Osteocyte (in vitro differentiated cells): ENCODE results near the gene EQTN. TPM values are rescaled to one million over a fixed set of nuclear protein-coding genes. Genes with fewer than 3 reads are reported as not detected.
A peak's percentile ranks its signal among the peaks of the same experiment; 100 is the strongest.

Source experiments
- DNase-seq: peaks from one replicate; pipeline ENCODE4 v3.0.0; 2021; ENCODE audit warnings: mixed read lengths; ENCODE audit not compliant: unreplicated experiment; ENCODE audit errors: extremely low spot score
- H3K27ac Mint-ChIP-seq: one replicate; pipeline ENCODE4 v1.8.0; 2021; ENCODE audit warnings: mild to moderate bottlenecking, mixed read lengths; ENCODE audit not compliant: unreplicated experiment
- H3K27me3 Mint-ChIP-seq: one replicate; pipeline ENCODE4 v1.8.0; 2021; ENCODE audit warnings: mixed read lengths; ENCODE audit not compliant: unreplicated experiment
- H3K36me3 Mint-ChIP-seq: one replicate; pipeline ENCODE4 v1.8.0; 2021; ENCODE audit warnings: mixed read lengths; ENCODE audit not compliant: unreplicated experiment
- H3K4me1 Mint-ChIP-seq: one replicate; pipeline ENCODE4 v1.8.0; 2021; ENCODE audit warnings: mixed read lengths; ENCODE audit not compliant: unreplicated experiment
- H3K4me3 Mint-ChIP-seq: one replicate; pipeline ENCODE4 v1.8.0; 2021; ENCODE audit warnings: mild to moderate bottlenecking, moderate library complexity, mixed read lengths; ENCODE audit not compliant: unreplicated experiment
- H3K9me3 Mint-ChIP-seq: one replicate; pipeline ENCODE4 v1.8.0; 2021; ENCODE audit warnings: mixed read lengths; ENCODE audit not compliant: unreplicated experiment
- long read RNA-seq: library from polyadenylated mRNA; unstranded; transcript quantifications from one replicate; pipeline ENCODE4 v2.0.0, GENCODE V29; 2021
- total RNA-seq: library from RNA; stranded (reverse); gene quantifications from 2 replicates; pipeline ENCODE4 v1.2.1, GENCODE V29; 2021
- TF ChIP-seq, protein P1 (sequence below): fragments of 200-600 bp; sonication (generic); IDR thresholded peaks from 2 replicates; pipeline ENCODE4 v1.5.0; 2021; ENCODE audit warnings: antibody characterized with exemption, mild to moderate bottlenecking, moderate library complexity

Gene EQTN
- total RNA-seq = not detected in 2 replicates
- long read RNA-seq = 0 reads

DNA sequence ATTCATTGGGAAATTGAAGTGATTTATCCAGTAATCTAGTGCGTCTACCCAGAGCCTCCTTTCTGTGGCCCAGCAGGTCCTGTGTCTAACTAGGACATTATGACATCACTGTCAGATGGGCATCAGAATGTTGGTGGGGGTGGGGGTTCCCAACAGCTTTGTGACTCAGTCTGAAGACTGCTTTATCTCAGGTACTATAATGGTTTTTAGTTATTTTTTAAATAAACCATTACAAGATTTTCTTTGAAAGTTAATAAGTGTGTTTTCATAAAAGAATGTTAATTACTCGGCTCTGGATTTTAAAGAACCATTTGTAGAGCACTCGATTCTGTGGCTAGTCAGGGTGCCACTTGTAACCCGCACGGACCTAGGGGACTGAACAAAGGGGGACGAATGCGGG is at the start of gene EQTN:
TSS of gene EQTN (minus strand) at position 101 of the 400 bp plus-strand sequence. CDS start at position 6, 95 bp downstream.
- peaks cover 5% of the 10 kb centered on the region for H3K4me1 Mint-ChIP-seq
- TF ChIP-seq, protein P1, sequence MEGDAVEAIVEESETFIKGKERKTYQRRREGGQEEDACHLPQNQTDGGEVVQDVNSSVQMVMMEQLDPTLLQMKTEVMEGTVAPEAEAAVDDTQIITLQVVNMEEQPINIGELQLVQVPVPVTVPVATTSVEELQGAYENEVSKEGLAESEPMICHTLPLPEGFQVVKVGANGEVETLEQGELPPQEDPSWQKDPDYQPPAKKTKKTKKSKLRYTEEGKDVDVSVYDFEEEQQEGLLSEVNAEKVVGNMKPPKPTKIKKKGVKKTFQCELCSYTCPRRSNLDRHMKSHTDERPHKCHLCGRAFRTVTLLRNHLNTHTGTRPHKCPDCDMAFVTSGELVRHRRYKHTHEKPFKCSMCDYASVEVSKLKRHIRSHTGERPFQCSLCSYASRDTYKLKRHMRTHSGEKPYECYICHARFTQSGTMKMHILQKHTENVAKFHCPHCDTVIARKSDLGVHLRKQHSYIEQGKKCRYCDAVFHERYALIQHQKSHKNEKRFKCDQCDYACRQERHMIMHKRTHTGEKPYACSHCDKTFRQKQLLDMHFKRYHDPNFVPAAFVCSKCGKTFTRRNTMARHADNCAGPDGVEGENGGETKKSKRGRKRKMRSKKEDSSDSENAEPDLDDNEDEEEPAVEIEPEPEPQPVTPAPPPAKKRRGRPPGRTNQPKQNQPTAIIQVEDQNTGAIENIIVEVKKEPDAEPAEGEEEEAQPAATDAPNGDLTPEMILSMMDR = no peak
- no peak within 1 kb of the TSS for H3K27ac Mint-ChIP-seq
- H3K27me3 Mint-ChIP-seq = peaks cover 54% of the 10 kb centered on the region
- H3K4me3 Mint-ChIP-seq = no peak within 1 kb of the TSS
- H3K36me3 Mint-ChIP-seq = no peaks in the 10 kb centered on the region
- H3K9me3 Mint-ChIP-seq = no peaks in the 10 kb centered on the region
- no peak for DNase-seq

DNA sequence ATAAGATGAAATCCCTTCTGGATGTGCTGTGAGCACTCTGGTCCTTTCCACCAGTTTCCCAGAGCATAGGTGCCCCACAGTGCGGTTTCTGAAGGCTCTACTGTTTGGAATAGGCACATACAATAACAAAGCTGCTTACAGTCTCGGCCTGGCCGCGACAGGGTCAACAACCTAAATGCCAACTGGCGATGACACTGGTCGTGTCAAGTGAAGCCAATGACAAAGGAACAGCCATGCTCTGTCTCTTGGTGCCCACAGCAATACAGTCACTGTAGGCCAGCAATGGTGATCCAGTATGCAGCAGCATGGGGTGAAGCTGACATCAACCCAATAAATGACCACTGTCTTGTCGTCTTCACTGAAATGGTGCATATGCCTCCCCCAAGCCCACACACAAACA is 47.8 kb upstream of the EQTN start:
- Mint-ChIP-seq H3K4me1 (peaks cover 37% of the 10 kb centered on the region), H3K27ac (no peak overlapping the region), H3K27me3 (no peaks in the 10 kb centered on the region), H3K36me3 (no peaks in the 10 kb centered on the region), H3K9me3 (no peaks in the 10 kb centered on the region), H3K4me3 (no peak overlapping the region)
- TF ChIP-seq, protein P1 = no peak
- DNase-seq = no peak

GRCh38 chr9:27341545-27342294 is 44.8 kb upstream of the EQTN start:
- TF ChIP-seq, protein P1 = no peak
- Mint-ChIP-seq H3K36me3 (no peaks in the 10 kb centered on the region), H3K4me3 (no peak overlapping the region), H3K27me3 (no peaks in the 10 kb centered on the region), H3K9me3 (no peaks in the 10 kb centered on the region), H3K27ac (peak overlapping the region; percentile 78), H3K4me1 (peaks cover 48% of the 10 kb centered on the region)
- no peak for DNase-seq

DNA sequence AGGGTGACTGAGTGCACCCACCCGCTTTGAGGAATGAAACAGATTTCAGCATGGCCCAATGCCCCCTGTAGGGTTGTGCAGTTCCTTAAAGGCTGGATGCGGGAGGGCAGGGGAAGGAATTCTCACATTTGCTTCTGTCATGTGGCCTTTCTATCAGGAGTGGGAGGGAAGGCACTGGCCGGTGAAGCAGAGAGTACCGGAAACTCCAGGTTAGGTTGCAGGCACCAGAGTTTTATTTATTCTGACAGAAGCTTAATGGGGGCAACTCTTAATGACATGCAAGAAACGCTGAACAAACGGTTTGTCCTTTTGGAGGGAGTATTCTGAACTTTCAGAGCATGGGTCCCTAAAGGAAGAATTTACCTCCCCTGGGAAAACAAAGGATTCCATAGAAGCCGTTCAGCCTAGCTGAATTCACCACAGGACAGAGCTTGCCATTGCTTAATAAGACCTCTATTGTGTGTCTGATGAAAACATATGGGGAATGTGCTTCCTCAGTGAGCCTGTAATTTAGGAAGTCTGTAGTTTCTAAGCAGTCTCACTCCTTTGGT is 44.1 kb upstream of the EQTN start:
- Mint-ChIP-seq H3K4me1 (peaks cover 50% of the 10 kb centered on the region), H3K36me3 (no peaks in the 10 kb centered on the region), H3K27ac (peak overlapping the region; percentile 78), H3K9me3 (no peaks in the 10 kb centered on the region), H3K4me3 (no peak overlapping the region), H3K27me3 (no peaks in the 10 kb centered on the region)
- no peak for DNase-seq
- TF ChIP-seq, protein P1 = no peak

- peaks cover 52% of the 10 kb centered on the region for H3K4me1 Mint-ChIP-seq
- no peak for DNase-seq
- no peaks in the 10 kb centered on the region for H3K36me3 Mint-ChIP-seq
- no peaks in the 10 kb centered on the region for H3K9me3 Mint-ChIP-seq
- H3K4me3 Mint-ChIP-seq = no peak overlapping the region
- peak overlapping the region; percentile 86 for H3K27ac Mint-ChIP-seq
- TF ChIP-seq, protein P1 = no peak
- H3K27me3 Mint-ChIP-seq = no peaks in the 10 kb centered on the region
Measured at GRCh38 chr9:27340285-27340674, 43.3 kb upstream of the EQTN start.
